GM15510 (cell line): ENCODE data around the gene FAM43B.

Experiments used
- POLR2A ChIP-seq: IDR thresholded peaks from 3 replicates; pipeline ENCODE4 v1.6.1; 2011; ENCODE audit warnings: borderline replicate concordance; ENCODE audit not compliant: insufficient read length; ENCODE audit errors: extremely low read depth

Gene FAM43B

GRCh38 chr1:20601129-20601825 is 48.9 kb downstream of the FAM43B start:
- no peak for TF ChIP-seq POLR2A

- TF ChIP-seq POLR2A = no peak
These were observed 50.6 kb downstream of the FAM43B start for GRCh38 chr1:20602851-20603450.

- TF ChIP-seq POLR2A = no peak
These were observed 51.4 kb downstream of the FAM43B start for GRCh38 chr1:20603504-20604464.
